Measurements from ENCODE around the gene PIK3C2G. TPM values are rescaled to one million over a fixed set of nuclear protein-coding genes. Genes with fewer than 3 reads are reported as not detected.

PIK3C2G gene
- total RNA-seq, 1 experiment from 2014 or later, result not detected

DNA sequence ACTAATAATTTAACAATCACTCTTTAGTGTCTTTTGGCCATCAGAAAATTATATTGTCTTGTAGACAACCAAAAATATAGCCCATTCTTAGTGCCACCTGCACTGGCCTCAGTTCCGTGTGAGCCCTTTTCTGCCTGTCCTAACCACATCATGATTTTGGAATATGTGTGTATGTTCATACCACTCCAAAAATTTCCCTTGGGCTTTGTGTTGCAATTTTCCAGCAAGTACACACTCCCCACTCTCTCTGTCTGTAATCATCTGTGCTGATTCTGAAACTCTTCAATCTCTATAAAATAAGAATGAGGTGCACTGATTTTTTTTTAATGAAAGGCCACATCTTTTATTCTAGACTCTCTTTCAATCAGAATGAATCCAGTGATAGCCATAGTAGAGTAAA lies 196.0 kb downstream of the PIK3C2G start:
- Histone ChIP-seq H3K9me2 (replicated peaks; ENCODE audit: low read length) (no peaks in the 10 kb centered on the region), H3K4me2 (ENCODE audit: low read length) (no peak overlapping the region), H3K9ac (ENCODE audit: low read length) (no peak overlapping the region), H2AFZ (ENCODE audit: low read length) (no peak overlapping the region), H3K79me2 (ENCODE audit: low read length) (no peaks in the 10 kb centered on the region), H4K20me1 (ENCODE audit: low read length) (no peaks in the 10 kb centered on the region), H3K4me3 (ENCODE audit: low read length) (no peak overlapping the region), H3K4me1 (ENCODE audit: insufficient read depth, low read length) (peaks cover 7% of the 10 kb centered on the region; the same call in 1 of the 2 replicates), H3F3A (ENCODE audit: low read length, unreplicated experiment) (no peaks in the 10 kb centered on the region), H3K27me3 (ENCODE audit: low read length) (no peaks in the 10 kb centered on the region), H3K36me3 (ENCODE audit: low read depth, low read length) (no peaks in the 10 kb centered on the region), H3K9me3 (ENCODE audit: low read length) (no peaks in the 10 kb centered on the region), H3K27ac (ENCODE audit: low read length) (no peak overlapping the region)
- no TSS peak for BruUV-seq (replicated peaks)
- ChIA-PET POLR2A (ENCODE audit: unreplicated experiment) (no interaction called here), CTCF (no interaction called here)
- ATAC-seq, result no peak
- intact Hi-C loops (cut with micrococcal nuclease), result no loop called here
- no peak for DNase-seq
- TF ChIP-seq, protein P1, sequence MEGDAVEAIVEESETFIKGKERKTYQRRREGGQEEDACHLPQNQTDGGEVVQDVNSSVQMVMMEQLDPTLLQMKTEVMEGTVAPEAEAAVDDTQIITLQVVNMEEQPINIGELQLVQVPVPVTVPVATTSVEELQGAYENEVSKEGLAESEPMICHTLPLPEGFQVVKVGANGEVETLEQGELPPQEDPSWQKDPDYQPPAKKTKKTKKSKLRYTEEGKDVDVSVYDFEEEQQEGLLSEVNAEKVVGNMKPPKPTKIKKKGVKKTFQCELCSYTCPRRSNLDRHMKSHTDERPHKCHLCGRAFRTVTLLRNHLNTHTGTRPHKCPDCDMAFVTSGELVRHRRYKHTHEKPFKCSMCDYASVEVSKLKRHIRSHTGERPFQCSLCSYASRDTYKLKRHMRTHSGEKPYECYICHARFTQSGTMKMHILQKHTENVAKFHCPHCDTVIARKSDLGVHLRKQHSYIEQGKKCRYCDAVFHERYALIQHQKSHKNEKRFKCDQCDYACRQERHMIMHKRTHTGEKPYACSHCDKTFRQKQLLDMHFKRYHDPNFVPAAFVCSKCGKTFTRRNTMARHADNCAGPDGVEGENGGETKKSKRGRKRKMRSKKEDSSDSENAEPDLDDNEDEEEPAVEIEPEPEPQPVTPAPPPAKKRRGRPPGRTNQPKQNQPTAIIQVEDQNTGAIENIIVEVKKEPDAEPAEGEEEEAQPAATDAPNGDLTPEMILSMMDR (conservative IDR thresholded peaks at IDR 0.05; ENCODE audit: low read depth, low read length), result no peak
- TF ChIP-seq EZH2 (IDR thresholded peaks at IDR 0.05; ENCODE audit: low read length, unreplicated experiment), result no peak
- no peak for TF ChIP-seq EZH2phosphoT487 (IDR thresholded peaks at IDR 0.05; ENCODE audit: borderline replicate concordance, low read length)

DNA sequence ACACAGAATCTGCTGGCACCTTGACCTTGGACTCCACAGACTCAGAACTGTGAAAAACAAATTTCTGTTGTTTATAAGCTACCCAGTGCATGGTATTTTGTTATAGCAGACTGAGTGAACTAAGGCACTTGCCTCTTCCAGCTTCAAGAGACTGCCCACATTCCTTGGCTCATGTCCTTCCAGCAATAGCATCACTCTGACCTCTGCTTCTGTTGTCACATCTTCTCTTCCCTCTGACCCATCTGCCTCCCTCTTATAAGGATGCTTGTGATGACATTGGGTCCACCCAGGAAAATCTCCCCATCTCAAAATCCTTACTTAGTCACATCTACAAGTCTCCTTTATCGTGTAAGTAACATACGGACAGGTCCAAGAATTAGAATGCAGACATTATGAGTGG lies 200.4 kb downstream of the PIK3C2G start:
- CTCF ChIA-PET, result no interaction called here
- no peaks in the 10 kb centered on the region for H3K9me2 ChIP-seq (replicated peaks; ENCODE audit: low read length)
- no peaks in the 10 kb centered on the region for H3K9me3 ChIP-seq (ENCODE audit: low read length)
- H3F3A ChIP-seq (ENCODE audit: low read length, unreplicated experiment), result no peaks in the 10 kb centered on the region
- intact Hi-C loops (cut with micrococcal nuclease), result no loop called here
- H3K9ac ChIP-seq (ENCODE audit: low read length), result no peak overlapping the region
- H3K79me2 ChIP-seq (ENCODE audit: low read length), result no peaks in the 10 kb centered on the region
- H3K4me1 ChIP-seq (ENCODE audit: insufficient read depth, low read length), result peaks cover 7% of the 10 kb centered on the region; the same call in 1 of the 2 replicates
- H3K36me3 ChIP-seq (ENCODE audit: low read depth, low read length), result no peaks in the 10 kb centered on the region
- no peaks in the 10 kb centered on the region for H4K20me1 ChIP-seq (ENCODE audit: low read length)
- POLR2A ChIA-PET (ENCODE audit: unreplicated experiment), result no interaction called here
- H2AFZ ChIP-seq (ENCODE audit: low read length), result no peak overlapping the region
- DNase-seq, result no peak
- TF ChIP-seq, protein P1 (conservative IDR thresholded peaks at IDR 0.05; ENCODE audit: low read depth, low read length), result no peak
- ATAC-seq, result no peak
- no peaks in the 10 kb centered on the region for H3K27me3 ChIP-seq (ENCODE audit: low read length)
- peak overlapping the region; percentile 40 for H3K27ac ChIP-seq (ENCODE audit: low read length)
- peak overlapping the region; percentile 22; the same call in 1 of the 2 replicates for H3K4me2 ChIP-seq (ENCODE audit: low read length)
- no TSS peak for BruUV-seq (replicated peaks)
- no peak overlapping the region for H3K4me3 ChIP-seq (ENCODE audit: low read length)

DNA sequence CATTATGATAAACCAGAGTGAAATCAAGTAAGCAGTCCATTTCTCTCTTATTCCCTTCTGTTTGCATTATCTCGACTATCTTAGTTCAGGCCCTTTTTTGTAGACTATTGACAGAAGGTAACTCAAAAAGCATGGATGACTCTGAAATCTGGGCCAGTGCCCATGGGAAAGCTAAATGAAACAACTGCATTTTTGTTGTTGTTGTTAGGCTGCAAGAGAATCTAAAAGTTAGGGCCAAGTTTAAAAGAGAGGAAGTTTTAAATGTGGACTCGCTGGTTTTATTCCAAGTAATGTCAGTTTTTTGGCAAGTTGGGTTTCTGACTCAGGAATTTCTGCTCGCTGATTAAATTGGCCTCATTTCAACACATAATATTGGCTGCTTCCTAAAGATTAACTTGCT lies 201.1 kb downstream of the PIK3C2G start:
- H3K27me3 ChIP-seq (ENCODE audit: low read length), result no peaks in the 10 kb centered on the region
- H3K79me2 ChIP-seq (ENCODE audit: low read length), result no peaks in the 10 kb centered on the region
- no peak overlapping the region for H3K9ac ChIP-seq (ENCODE audit: low read length)
- H3K4me3 ChIP-seq (ENCODE audit: low read length), result no peak overlapping the region
- ChIA-PET CTCF (no interaction called here), POLR2A (ENCODE audit: unreplicated experiment) (no interaction called here)
- no peaks in the 10 kb centered on the region for H3K9me2 ChIP-seq (replicated peaks; ENCODE audit: low read length)
- H4K20me1 ChIP-seq (ENCODE audit: low read length), result no peaks in the 10 kb centered on the region
- no peaks in the 10 kb centered on the region for H3F3A ChIP-seq (ENCODE audit: low read length, unreplicated experiment)
- H3K36me3 ChIP-seq (ENCODE audit: low read depth, low read length), result no peaks in the 10 kb centered on the region
- TF ChIP-seq EZH2 (IDR thresholded peaks at IDR 0.05; ENCODE audit: low read length, unreplicated experiment) (no peak), EZH2phosphoT487 (IDR thresholded peaks at IDR 0.05; ENCODE audit: borderline replicate concordance, low read length) (no peak)
- TF ChIP-seq, protein P1 (conservative IDR thresholded peaks at IDR 0.05; ENCODE audit: low read depth, low read length), result no peak
- H3K4me1 ChIP-seq (ENCODE audit: insufficient read depth, low read length), result peaks cover 8% of the 10 kb centered on the region
- H3K4me2 ChIP-seq (ENCODE audit: low read length), result peak overlapping the region; percentile 22; the same call in 1 of the 2 replicates
- DNase-seq (peak; percentile 82), ATAC-seq (peak; percentile 80)
- no peak overlapping the region for H2AFZ ChIP-seq (ENCODE audit: low read length)
- H3K9me3 ChIP-seq (ENCODE audit: low read length), result no peaks in the 10 kb centered on the region
- no TSS peak for BruUV-seq (replicated peaks)
- intact Hi-C loops (cut with micrococcal nuclease), result no loop called here
- peak overlapping the region; percentile 40 for H3K27ac ChIP-seq (ENCODE audit: low read length)

All from PC-3 (cell line).